Activated CD8-positive, alpha-beta memory T cell treated with anti-CD3 and anti-CD28 coated beads for 48 hours (primary cell): Measurements from ENCODE around the gene MARS1.
A peak's percentile ranks its signal among the peaks of the same experiment; 100 is the strongest.
"Not testable (repeated sequence)": the region's sequence is repeated elsewhere in the genome, so short reads cannot be mapped to it uniquely, and the experiment has no call there.

Experiments used
- DNase-seq, 3 experiments: peaks; one replicate each; pipeline ENCODE4 v3.0.0-alpha.2; 2020; ENCODE audit warnings: low read depth in 2 of 3, low spot score in 2 of 3

MARS1 gene

GRCh38 chr12:57515408-57515933 lies 27.6 kb downstream of the MARS1 start:
- DNase-seq: no peak

GRCh38 chr12:57515934-57516541 lies 28.2 kb downstream of the MARS1 start:
- no peak for DNase-seq

GRCh38 chr12:57516617-57517153 lies 28.8 kb downstream of the MARS1 start:
- DNase-seq: no peak

GRCh38 chr12:57517187-57517586 lies 29.3 kb downstream of the MARS1 start:
- no peak for DNase-seq

GRCh38 chr12:57517718-57518117 lies 29.9 kb downstream of the MARS1 start:
- not testable (repeated sequence) for DNase-seq

- no peak for DNase-seq
Observed at GRCh38 chr12:57518176-57518919, 30.5 kb downstream of the MARS1 start.

- no peak for DNase-seq
Observed at GRCh38 chr12:57518920-57519795, 31.3 kb downstream of the MARS1 start.

GRCh38 chr12:57519796-57520052 lies 31.9 kb downstream of the MARS1 start:
- peak in 1 of 3 experiments; percentile 34 for DNase-seq

GRCh38 chr12:57520053-57520818 lies 32.4 kb downstream of the MARS1 start, which contains the start of gene DDIT3:
Gene DDIT3 (minus strand): TSS chr12:57520514. CDS start chr12:57517406, 3,108 bp downstream.
- peak; percentile 97 to 100 (median 98) for DNase-seq

GRCh38 chr12:57521525-57522010 lies 33.7 kb downstream of the MARS1 start:
- no peak for DNase-seq

GRCh38 chr12:57522011-57522886 lies 34.4 kb downstream of the MARS1 start, which contains the start of gene MBD6:
Gene MBD6 (plus strand): TSS chr12:57522824. CDS start chr12:57524304, 1,480 bp downstream.
- DNase-seq: peak in 2 of 3 experiments; percentile 87

GRCh38 chr12:57522887-57523705 lies 35.2 kb downstream of the MARS1 start:
- DNase-seq: no peak

- DNase-seq: no peak
Observed at GRCh38 chr12:57523706-57524614, 36.1 kb downstream of the MARS1 start.

- no peak for DNase-seq
Observed at GRCh38 chr12:57524814-57525614, 37.1 kb downstream of the MARS1 start.

- DNase-seq: no peak
Observed at GRCh38 chr12:57525615-57526383, 37.9 kb downstream of the MARS1 start.
